Right atrium auricular region (tissue), 2 donors: ENCODE results near the gene DVL1. TPM values are rescaled to one million over a fixed set of nuclear protein-coding genes. Genes with fewer than 3 reads are reported as not detected.
"Not testable (repeated sequence)": the region's sequence is repeated elsewhere in the genome, so short reads cannot be mapped to it uniquely, and the experiment has no call there.

Source experiments
- DNase-seq: peaks from one replicate; pipeline ENCODE4 v3.0.0-alpha.2; 2019; ENCODE audit warnings: low spot score
- H3K27ac ChIP-seq, 2 donors: fragments of 200-600 bp; sonication (generic); 1 replicate in 1 of 2; 2 replicates in 1 of 2; pipeline ENCODE4 v1.5.1; 2016 to 2019
- H3K27me3 ChIP-seq, 2 donors: fragments of 200-600 bp; sonication (generic); one replicate each; pipeline versions ENCODE4 v1.5.1 to v1.6.0; 2017 to 2019
- H3K36me3 ChIP-seq: fragments of 200-600 bp; sonication (generic); one replicate; pipeline ENCODE4 v1.5.1; 2016
- H3K4me1 ChIP-seq, 2 donors: fragments of 200-600 bp; sonication (generic); one replicate each; pipeline versions ENCODE4 v1.5.1 to v1.6.0; 2017 to 2019
- H3K4me3 ChIP-seq, 2 donors: fragments of 200-600 bp; sonication (generic); 1 replicate in 1 of 2; 2 replicates in 1 of 2; pipeline ENCODE4 v1.5.1; 2017 to 2019; ENCODE audit warnings: mild to moderate bottlenecking in 1 of 2, moderate library complexity in 1 of 2
- H3K9me3 ChIP-seq, 2 donors: fragments of 200-600 bp; sonication (generic); one replicate each; pipeline ENCODE4 v1.5.1; 2019
- CTCF ChIP-seq, 2 donors: fragments of 200-600 bp; sonication (generic); IDR thresholded peaks; one replicate each; pipeline ENCODE4 v1.5.1; 2019; ENCODE audit warnings: antibody characterized with exemption in 2 of 2
- total RNA-seq, 2 donors: library from RNA; depleted of rRNA; stranded (reverse); fragments of >200 nt; gene quantifications; one replicate each; pipeline ENCODE4 v1.1.0, GENCODE V29; 2016

The DVL1 gene
- total RNA-seq, 2 donors from 2014 or later, result 75.0 to 80.2 TPM

GRCh38 chr1:1371746-1372711 is 22.8 kb upstream of the DVL1 start:
- peak; percentile 95 to 98 for TF ChIP-seq CTCF (IDR thresholded peaks at IDR 0.05)
- peaks cover 0 to 39% of the 10 kb centered on the region in 2 donors for H3K4me1 ChIP-seq
- H3K4me3 ChIP-seq, result peak overlapping the region in 1 of 2 donors; percentile 7
- H3K36me3 ChIP-seq, result peaks cover 9% of the 10 kb centered on the region
- H3K27ac ChIP-seq, result no peak overlapping the region
- H3K27me3 ChIP-seq, result no peaks in the 10 kb centered on the region
- H3K9me3 ChIP-seq, result no peaks in the 10 kb centered on the region
- DNase-seq, result no peak

- Histone ChIP-seq H3K27me3 (no peaks in the 10 kb centered on the region), H3K27ac (no peak overlapping the region), H3K4me1 (peaks cover 0 to 39% of the 10 kb centered on the region in 2 donors), H3K9me3 (no peaks in the 10 kb centered on the region), H3K4me3 (no peak overlapping the region), H3K36me3 (peaks cover 9% of the 10 kb centered on the region)
- no peak for TF ChIP-seq CTCF (IDR thresholded peaks at IDR 0.05)
- no peak for DNase-seq
Observed at GRCh38 chr1:1371364-1371745, 22.1 kb upstream of the DVL1 start.

- Histone ChIP-seq H3K36me3 (peaks cover 9% of the 10 kb centered on the region), H3K4me1 (peaks cover 0 to 34% of the 10 kb centered on the region in 2 donors), H3K4me3 (no peak overlapping the region), H3K27me3 (no peaks in the 10 kb centered on the region), H3K9me3 (no peaks in the 10 kb centered on the region), H3K27ac (no peak overlapping the region)
- no peak for TF ChIP-seq CTCF (IDR thresholded peaks at IDR 0.05)
- no peak for DNase-seq
Observed at GRCh38 chr1:1370771-1371300, 21.6 kb upstream of the DVL1 start.

GRCh38 chr1:1370094-1370493 is 20.9 kb upstream of the DVL1 start:
- not testable (repeated sequence) for H3K4me3 ChIP-seq, H3K9me3 ChIP-seq, H3K27ac ChIP-seq, H3K36me3 ChIP-seq, H3K27me3 ChIP-seq, DNase-seq
- peaks cover 0 to 31% of the 10 kb centered on the region in 2 donors for H3K4me1 ChIP-seq

GRCh38 chr1:1367315-1367714 is 18.1 kb upstream of the DVL1 start:
- Histone ChIP-seq H3K27ac (no peak overlapping the region), H3K4me3 (no peak overlapping the region), H3K27me3 (no peaks in the 10 kb centered on the region), H3K36me3 (no peaks in the 10 kb centered on the region), H3K9me3 (no peaks in the 10 kb centered on the region), H3K4me1 (peaks cover 0 to 9% of the 10 kb centered on the region in 2 donors)
- TF ChIP-seq CTCF (IDR thresholded peaks at IDR 0.05), result no peak
- no peak for DNase-seq

GRCh38 chr1:1366699-1367066 is 17.5 kb upstream of the DVL1 start:
- H3K9me3 ChIP-seq, result no peaks in the 10 kb centered on the region
- no peak overlapping the region for H3K27ac ChIP-seq
- no peak for TF ChIP-seq CTCF (IDR thresholded peaks at IDR 0.05)
- no peaks in the 10 kb centered on the region for H3K27me3 ChIP-seq
- H3K4me1 ChIP-seq, result peaks cover 0 to 8% of the 10 kb centered on the region in 2 donors
- no peak overlapping the region for H3K4me3 ChIP-seq
- DNase-seq, result no peak
- H3K36me3 ChIP-seq, result no peaks in the 10 kb centered on the region
